Caco-2 (cell line): ENCODE data around the gene FRA10AC1. TPM values are rescaled to one million over a fixed set of nuclear protein-coding genes. Genes with fewer than 3 reads are reported as not detected.

Experiments used
- BruUV-seq: library from RNA; stranded (reverse); fragments of 400-500 nt; replicated peaks from 2 replicates; lab custom pipeline; 2021; lab: Mats Ljungman, UMichigan
- CTCF ChIA-PET: fragments of 300-600 bp; sonication (Branson Sonifier 250); formaldehyde crosslinking; loops from one replicate; lab custom pipeline; 2022; ENCODE audit warnings: antibody characterized with exemption; lab: Charles Lee
- POLR2A ChIA-PET: fragments of 300-600 bp; sonication (Branson Sonifier 250); formaldehyde crosslinking; loops from one replicate; lab custom pipeline; 2022; ENCODE audit warnings: antibody characterized with exemption; lab: Charles Lee
- DNase-seq, 2 experiments: peaks; one replicate each; pipeline versions ENCODE4 v3.0.0 to v3.0.0-alpha.2; 2020 to 2022
- H3K27me3 ChIP-seq: replicated peaks from 2 replicates; pipeline ENCODE4 v1.6.0; 2011; ENCODE audit warnings: low read length; ENCODE audit not compliant: control insufficient read depth, insufficient read depth
- H3K36me3 ChIP-seq: 2 replicates; pipeline ENCODE4 v1.5.1; 2011; ENCODE audit warnings: low read length; ENCODE audit not compliant: control insufficient read depth, insufficient read depth
- H3K4me1 ChIP-seq: fragments of 250-450 bp; sonication (Bioruptor Pico); 2 replicates; pipeline ENCODE4 v1.5.1; 2020; ENCODE audit warnings: mild to moderate bottlenecking
- H3K4me3 ChIP-seq: 2 replicates; pipeline ENCODE4 v1.5.1; 2011; ENCODE audit warnings: low read depth, mild to moderate bottlenecking, control low read depth, low read length
- H3K9me3 ChIP-seq: fragments of 250-450 bp; sonication (Bioruptor Pico); 2 replicates; pipeline ENCODE4 v1.5.1; 2020; ENCODE audit warnings: mild to moderate bottlenecking, moderate library complexity
- H3K27ac Mint-ChIP-seq: one replicate; pipeline ENCODE4 v1.8.0; 2022; ENCODE audit warnings: mixed read lengths; ENCODE audit not compliant: unreplicated experiment
- H3K27me3 Mint-ChIP-seq: one replicate; pipeline ENCODE4 v1.8.0; 2022; ENCODE audit warnings: mixed read lengths; ENCODE audit not compliant: insufficient read depth, unreplicated experiment
- H3K36me3 Mint-ChIP-seq: one replicate; pipeline ENCODE4 v1.8.0; 2022; ENCODE audit warnings: mild to moderate bottlenecking, mixed read lengths; ENCODE audit not compliant: insufficient read depth, unreplicated experiment
- H3K4me1 Mint-ChIP-seq: one replicate; pipeline ENCODE4 v1.8.0; 2022; ENCODE audit warnings: low read depth, mixed read lengths; ENCODE audit not compliant: unreplicated experiment
- H3K4me3 Mint-ChIP-seq: one replicate; pipeline ENCODE4 v1.8.0; 2022; ENCODE audit warnings: mild to moderate bottlenecking, moderate library complexity, mixed read lengths; ENCODE audit not compliant: unreplicated experiment
- H3K9me3 Mint-ChIP-seq: one replicate; pipeline ENCODE4 v1.8.0; 2022; ENCODE audit warnings: mixed read lengths; ENCODE audit not compliant: unreplicated experiment
- CTCF ChIP-seq, 2 experiments: fragments of 200-600 bp in 1 of 2; IDR thresholded peaks; 1 replicate in 1 of 2; 2 replicates in 1 of 2; pipeline versions ENCODE4 v1.5.1 to v1.8.0; 2011 to 2022; ENCODE audit warnings: antibody characterized with exemption in 1 of 2, control low read depth in 1 of 2, inconsistent platforms in 1 of 2, low read depth in 1 of 2, low read length in 1 of 2, mild to moderate bottlenecking in 1 of 2, moderate library complexity in 1 of 2; ENCODE audit not compliant: insufficient read depth in 1 of 2, severe bottlenecking in 1 of 2, unreplicated experiment in 1 of 2
- intact Hi-C: fragments of 100-400 bp; cut with micrococcal nuclease; formaldehyde crosslinking; loops from one replicate; pipeline ENCODE4 v1.10.0; 2022; ENCODE audit not compliant: unreplicated experiment
- total RNA-seq: library from RNA; stranded (reverse); gene quantifications from 2 replicates; pipeline ENCODE4 v1.2.3, GENCODE V29; 2022

Gene FRA10AC1
- total RNA-seq, 1 experiment from 2014 or later = 12.5 TPM

DNA sequence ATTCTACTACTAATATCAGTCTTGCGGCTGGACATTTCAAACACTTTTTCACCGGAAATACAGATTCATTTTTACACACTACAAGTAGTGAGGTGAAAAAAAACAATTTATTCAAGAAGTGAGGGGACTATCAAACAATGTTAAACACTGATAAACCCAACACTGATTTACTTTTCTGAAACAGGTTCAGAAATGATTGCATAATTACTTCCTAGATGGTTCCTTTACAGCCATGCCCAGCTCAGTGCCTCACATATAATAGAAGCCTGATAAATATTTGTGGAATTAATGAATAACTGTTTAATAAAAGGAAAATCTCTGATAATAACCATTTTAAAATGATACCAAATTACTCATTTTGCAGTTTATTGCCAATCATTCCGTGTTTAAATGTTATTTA, 34.6 kb downstream of the FRA10AC1 start:
- Mint-ChIP-seq H3K9me3 (no peaks in the 10 kb centered on the region), H3K27ac (no peak overlapping the region), H3K36me3 (peaks cover 12% of the 10 kb centered on the region), H3K27me3 (no peaks in the 10 kb centered on the region), H3K4me1 (no peaks in the 10 kb centered on the region), H3K4me3 (no peak overlapping the region)
- Histone ChIP-seq H3K36me3 (peaks cover 4% of the 10 kb centered on the region), H3K4me3 (no peak overlapping the region), H3K4me1 (peaks cover 20% of the 10 kb centered on the region), H3K27me3 (no peaks in the 10 kb centered on the region), H3K9me3 (no peaks in the 10 kb centered on the region)
- ChIA-PET CTCF (no interaction called here), POLR2A (no interaction called here)
- no peak for TF ChIP-seq CTCF (IDR thresholded peaks at IDR 0.05; ENCODE audit: insufficient read depth in 1 of 2, low read depth in 1 of 2, low read length in 1 of 2, severe bottlenecking in 1 of 2, unreplicated experiment in 1 of 2)
- intact Hi-C loops = no loop called here
- no peak for DNase-seq
- BruUV-seq = no TSS peak

- BruUV-seq = no TSS peak
- Mint-ChIP-seq H3K4me1 (no peaks in the 10 kb centered on the region), H3K27ac (no peak overlapping the region), H3K9me3 (no peaks in the 10 kb centered on the region), H3K27me3 (no peaks in the 10 kb centered on the region), H3K4me3 (no peak overlapping the region), H3K36me3 (peaks cover 12% of the 10 kb centered on the region)
- peaks cover 7% of the 10 kb centered on the region for H3K4me1 ChIP-seq
- no peaks in the 10 kb centered on the region for H3K27me3 ChIP-seq
- POLR2A ChIA-PET = no interaction called here
- H3K36me3 ChIP-seq = peaks cover 4% of the 10 kb centered on the region
- DNase-seq = no peak
- TF ChIP-seq CTCF (IDR thresholded peaks at IDR 0.05; ENCODE audit: insufficient read depth in 1 of 2, low read depth in 1 of 2, low read length in 1 of 2, severe bottlenecking in 1 of 2, unreplicated experiment in 1 of 2) = no peak
- intact Hi-C loops = no loop called here
- no peak overlapping the region for H3K4me3 ChIP-seq
- CTCF ChIA-PET = no interaction called here
- no peaks in the 10 kb centered on the region for H3K9me3 ChIP-seq
Observed at GRCh38 chr10:93666030-93666429, 36.4 kb downstream of the FRA10AC1 start.

GRCh38 chr10:93657757-93658156, 44.6 kb downstream of the FRA10AC1 start:
- no peak overlapping the region for H3K27ac Mint-ChIP-seq
- H3K9me3 ChIP-seq = no peaks in the 10 kb centered on the region
- no peak for TF ChIP-seq CTCF (IDR thresholded peaks at IDR 0.05; ENCODE audit: insufficient read depth in 1 of 2, low read depth in 1 of 2, low read length in 1 of 2, severe bottlenecking in 1 of 2, unreplicated experiment in 1 of 2)
- H3K4me3 ChIP-seq = no peak overlapping the region
- no TSS peak for BruUV-seq
- H3K36me3 ChIP-seq = no peaks in the 10 kb centered on the region
- no peaks in the 10 kb centered on the region for H3K36me3 Mint-ChIP-seq
- H3K4me1 ChIP-seq = no peaks in the 10 kb centered on the region
- no peak for DNase-seq
- H3K4me1 Mint-ChIP-seq = no peaks in the 10 kb centered on the region
- CTCF ChIA-PET = no interaction called here
- H3K27me3 Mint-ChIP-seq = no peaks in the 10 kb centered on the region
- H3K9me3 Mint-ChIP-seq = no peaks in the 10 kb centered on the region
- no peak overlapping the region for H3K4me3 Mint-ChIP-seq
- intact Hi-C loops = no loop called here
- POLR2A ChIA-PET = no interaction called here
- no peaks in the 10 kb centered on the region for H3K27me3 ChIP-seq
